OCI-LY7 (cell line): Measurements from ENCODE around the gene RPS6KA5. TPM values are rescaled to one million over a fixed set of nuclear protein-coding genes. Genes with fewer than 3 reads are reported as not detected.
"Not testable (repeated sequence)": the region's sequence is repeated elsewhere in the genome, so short reads cannot be mapped to it uniquely, and the experiment has no call there.

Source experiments
- BruUV-seq: library from RNA; stranded (reverse); fragments of 400-500 nt; replicated peaks from 2 replicates; lab custom pipeline; 2021; lab: Mats Ljungman, UMichigan
- CTCF ChIA-PET: fragments of 300-600 bp; sonication (Branson Sonifier 250); formaldehyde crosslinking; loops from one replicate; lab custom pipeline; 2022; ENCODE audit warnings: antibody characterized with exemption; ENCODE audit not compliant: unreplicated experiment; lab: Charles Lee
- POLR2A ChIA-PET: fragments of 300-600 bp; sonication (Branson Sonifier 250); formaldehyde crosslinking; loops from one replicate; lab custom pipeline; 2022; ENCODE audit warnings: antibody characterized with exemption; lab: Charles Lee
- DNase-seq: peaks from one replicate; pipeline ENCODE4 v3.0.0-alpha.2; 2015; ENCODE audit warnings: low spot score
- H2AFZ ChIP-seq: fragments of 200-600 bp; sonication (generic), shearing (Covaris generic); 2 replicates; pipeline ENCODE4 v1.6.1; 2014; ENCODE audit warnings: mild to moderate bottlenecking, antibody characterized with exemption, low read length, moderate library complexity
- H3K27ac ChIP-seq: fragments of 200-600 bp; sonication (generic); 2 replicates; pipeline ENCODE4 v1.5.1; 2014; ENCODE audit warnings: mixed run types, low read depth, mild to moderate bottlenecking, moderate library complexity, low read length, inconsistent platforms; ENCODE audit not compliant: poor library complexity, severe bottlenecking
- H3K36me3 ChIP-seq: fragments of 200-600 bp; sonication (generic); 2 replicates; pipeline ENCODE4 v1.6.1; 2014; ENCODE audit warnings: mild to moderate bottlenecking, antibody characterized with exemption, low read length, moderate library complexity, mixed read lengths; ENCODE audit not compliant: insufficient read depth
- H3K4me1 ChIP-seq: fragments of 200-600 bp; sonication (generic); 2 replicates; pipeline ENCODE4 v1.5.1; 2014; ENCODE audit warnings: mild to moderate bottlenecking, low read length; ENCODE audit not compliant: insufficient read depth, poor library complexity, severe bottlenecking
- H3K4me2 ChIP-seq: fragments of 200-600 bp; sonication (generic); 2 replicates; pipeline ENCODE4 v1.6.1; 2014; ENCODE audit warnings: mild to moderate bottlenecking, low read length
- H3K4me3 ChIP-seq: fragments of 200-600 bp; sonication (generic); 2 replicates; pipeline ENCODE4 v1.5.1; 2014; ENCODE audit warnings: mild to moderate bottlenecking, low read depth, low read length; ENCODE audit not compliant: poor library complexity, severe bottlenecking
- H3K79me2 ChIP-seq: fragments of 200-600 bp; sonication (generic); 2 replicates; pipeline ENCODE4 v1.6.1; 2016; ENCODE audit warnings: low read depth, mild to moderate bottlenecking, low read length, moderate library complexity, mixed read lengths; ENCODE audit not compliant: insufficient read depth
- H3K9me2 ChIP-seq: fragments of 200-600 bp; sonication (generic); 2 replicates; pipeline ENCODE4 v1.6.1; 2016; ENCODE audit warnings: mild to moderate bottlenecking, low read length, mixed read lengths; ENCODE audit not compliant: insufficient read depth
- H3K9me3 ChIP-seq: fragments of 200-600 bp; sonication (generic); 2 replicates; pipeline ENCODE4 v1.6.1; 2014; ENCODE audit warnings: mild to moderate bottlenecking, mixed run types, low read length, mixed read lengths
- H4K20me1 ChIP-seq: fragments of 200-600 bp; sonication (generic); 2 replicates; pipeline ENCODE4 v1.6.1; 2014; ENCODE audit warnings: mild to moderate bottlenecking, antibody characterized with exemption, low read length, moderate library complexity, mixed read lengths; ENCODE audit not compliant: insufficient read depth
- EZH2phosphoT487 ChIP-seq: fragments of 200-600 bp; sonication (generic); IDR thresholded peaks from 2 replicates; pipeline ENCODE4 v1.6.1; 2018; ENCODE audit warnings: low read depth, borderline replicate concordance, mild to moderate bottlenecking, mixed run types, antibody characterized with exemption, low read length, moderate library complexity, mixed read lengths
- intact Hi-C: fragments of 100-400 bp; cut with micrococcal nuclease; formaldehyde crosslinking; loops from one replicate; pipeline ENCODE4 v1.10.0; 2022; ENCODE audit not compliant: unreplicated experiment
- total RNA-seq, 2 experiments: library from RNA; depleted of rRNA in 1 of 2; stranded (reverse); fragments of >200 nt in 1 of 2; shearing (Covaris generic) in 1 of 2; gene quantifications; 2 replicates each; pipeline ENCODE4 v1.2.3, GENCODE V29; 2014 to 2022
- TF ChIP-seq, protein P1 (sequence below): fragments of 200-600 bp; sonication (generic); conservative IDR thresholded peaks from 2 replicates; pipeline ENCODE4 v1.5.1; 2014; ENCODE audit warnings: mild to moderate bottlenecking, antibody characterized with exemption, low read length, moderate library complexity, mixed read lengths

Gene RPS6KA5
- total RNA-seq, 2 experiments from 2014 or later, result 9.6 to 12.7 TPM

- Histone ChIP-seq H3K4me3 (no peak overlapping the region), H4K20me1 (no peaks in the 10 kb centered on the region), H3K79me2 (no peaks in the 10 kb centered on the region), H3K4me2 (no peak overlapping the region), H3K9me3 (no peaks in the 10 kb centered on the region), H3K4me1 (no peaks in the 10 kb centered on the region), H2AFZ (no peak overlapping the region), H3K36me3 (no peaks in the 10 kb centered on the region), H3K9me2 (no peaks in the 10 kb centered on the region), H3K27ac (no peak overlapping the region)
- intact Hi-C loops, result no loop called here
- CTCF ChIA-PET, result no interaction called here
- TF ChIP-seq, protein P1, sequence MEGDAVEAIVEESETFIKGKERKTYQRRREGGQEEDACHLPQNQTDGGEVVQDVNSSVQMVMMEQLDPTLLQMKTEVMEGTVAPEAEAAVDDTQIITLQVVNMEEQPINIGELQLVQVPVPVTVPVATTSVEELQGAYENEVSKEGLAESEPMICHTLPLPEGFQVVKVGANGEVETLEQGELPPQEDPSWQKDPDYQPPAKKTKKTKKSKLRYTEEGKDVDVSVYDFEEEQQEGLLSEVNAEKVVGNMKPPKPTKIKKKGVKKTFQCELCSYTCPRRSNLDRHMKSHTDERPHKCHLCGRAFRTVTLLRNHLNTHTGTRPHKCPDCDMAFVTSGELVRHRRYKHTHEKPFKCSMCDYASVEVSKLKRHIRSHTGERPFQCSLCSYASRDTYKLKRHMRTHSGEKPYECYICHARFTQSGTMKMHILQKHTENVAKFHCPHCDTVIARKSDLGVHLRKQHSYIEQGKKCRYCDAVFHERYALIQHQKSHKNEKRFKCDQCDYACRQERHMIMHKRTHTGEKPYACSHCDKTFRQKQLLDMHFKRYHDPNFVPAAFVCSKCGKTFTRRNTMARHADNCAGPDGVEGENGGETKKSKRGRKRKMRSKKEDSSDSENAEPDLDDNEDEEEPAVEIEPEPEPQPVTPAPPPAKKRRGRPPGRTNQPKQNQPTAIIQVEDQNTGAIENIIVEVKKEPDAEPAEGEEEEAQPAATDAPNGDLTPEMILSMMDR, result no peak
- no peak for TF ChIP-seq EZH2phosphoT487
- no TSS peak for BruUV-seq
- no peak for DNase-seq
- POLR2A ChIA-PET, result interaction anchor here (1.5 kb wide), 1 partner anchor 10 kb away, joined by 4 read pairs; no protein-coding TSS in a partner anchor
These were observed 28.3 kb upstream of the RPS6KA5 start for GRCh38 chr14:91088585-91089235.

GRCh38 chr14:91087470-91087869 is 27.0 kb upstream of the RPS6KA5 start:
- H3K4me1 ChIP-seq, H3K9me2 ChIP-seq, intact Hi-C loops, H4K20me1 ChIP-seq, CTCF ChIA-PET, H3K9me3 ChIP-seq, BruUV-seq, H3K4me2 ChIP-seq, H3K4me3 ChIP-seq, H2AFZ ChIP-seq, H3K27ac ChIP-seq, POLR2A ChIA-PET, DNase-seq, H3K79me2 ChIP-seq, H3K36me3 ChIP-seq: not testable (repeated sequence)

GRCh38 chr14:91084516-91084915 is 24.1 kb upstream of the RPS6KA5 start:
- H3K9me3 ChIP-seq, result no peaks in the 10 kb centered on the region
- H3K4me3 ChIP-seq, result no peak overlapping the region
- H3K4me2 ChIP-seq, result no peak overlapping the region
- CTCF ChIA-PET, result interaction anchor here (0.7 kb wide), 1 partner anchor 163 kb away, joined by 5 read pairs; no protein-coding TSS in a partner anchor
- DNase-seq, result no peak
- BruUV-seq, result no TSS peak
- H4K20me1 ChIP-seq, result no peaks in the 10 kb centered on the region
- H3K36me3 ChIP-seq, result no peaks in the 10 kb centered on the region
- POLR2A ChIA-PET, result interaction anchor here (0.7 kb wide), 1 partner anchor 31 kb away, joined by 4 read pairs; no protein-coding TSS in a partner anchor
- no peaks in the 10 kb centered on the region for H3K79me2 ChIP-seq
- intact Hi-C loops, result no loop called here
- no peaks in the 10 kb centered on the region for H3K4me1 ChIP-seq
- no peaks in the 10 kb centered on the region for H3K9me2 ChIP-seq
- H2AFZ ChIP-seq, result no peak overlapping the region
- H3K27ac ChIP-seq, result no peak overlapping the region
- no peak for TF ChIP-seq EZH2phosphoT487
- TF ChIP-seq, protein P1, result no peak
